Transverse colon (tissue), 4 donors: ENCODE data around the gene AHNAK.

Experiments
- CTCF ChIP-seq, 5 experiments: fragments of 200-600 bp in 3 of 5; fragments of 450-650 bp in 2 of 5; sonication (generic) in 3 of 5; IDR thresholded peaks; 1 replicate in 2 of 5; 2 replicates in 3 of 5; pipeline ENCODE4 v1.5.1; 2016 to 2017; ENCODE audit warnings: antibody characterized with exemption in 5 of 5, inconsistent platforms in 3 of 5, mild to moderate bottlenecking in 2 of 5, moderate library complexity in 1 of 5
- POLR2A ChIP-seq: fragments of 450-650 bp; IDR thresholded peaks from one replicate; pipeline ENCODE4 v1.6.1; 2016; ENCODE audit warnings: antibody characterized with exemption, mild to moderate bottlenecking, moderate library complexity
- POLR2AphosphoS5 ChIP-seq, 3 donors: sonication (generic); formaldehyde crosslinking; IDR thresholded peaks; one replicate each; pipeline ENCODE4 v1.6.1; 2016; ENCODE audit warnings: antibody characterized with exemption in 3 of 3

DNA sequence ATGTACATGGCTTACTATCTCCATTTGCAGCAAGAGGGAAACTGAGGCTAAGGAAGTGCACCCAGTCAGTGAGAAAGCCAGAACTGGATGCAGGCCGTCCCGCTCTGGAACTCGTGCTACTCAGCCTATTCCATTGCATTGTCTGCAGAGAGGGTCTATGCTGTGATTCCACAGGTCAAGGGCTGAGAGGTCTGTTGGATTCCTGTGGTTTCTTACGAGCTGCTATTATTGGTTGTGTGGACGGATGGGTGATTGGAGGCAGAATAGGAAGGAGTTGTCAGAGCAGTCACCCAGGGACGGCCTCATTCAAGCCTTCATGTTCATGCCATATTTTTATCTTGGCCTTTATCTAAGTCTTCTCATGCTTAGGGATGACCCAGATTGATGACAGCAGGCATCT, 94.3 kb downstream of the AHNAK start:
- TF ChIP-seq POLR2AphosphoS5 (IDR thresholded peaks at IDR 0.05) (no peak), CTCF (IDR thresholded peaks at IDR 0.05) (no peak), POLR2A (no peak)
